GM10266 (cell line): ENCODE results near the gene SEMA5B.

Source experiments
- DNase-seq: peaks from one replicate; pipeline ENCODE4 v3.0.0; 2012; ENCODE audit errors: extremely low spot score
- TF ChIP-seq, protein P1 (sequence below): IDR thresholded peaks from 2 replicates; pipeline ENCODE4 v1.5.1; 2012; ENCODE audit warnings: mild to moderate bottlenecking, low read depth; ENCODE audit not compliant: control insufficient read depth, insufficient read depth; ENCODE audit errors: missing control alignments

Gene SEMA5B

DNA sequence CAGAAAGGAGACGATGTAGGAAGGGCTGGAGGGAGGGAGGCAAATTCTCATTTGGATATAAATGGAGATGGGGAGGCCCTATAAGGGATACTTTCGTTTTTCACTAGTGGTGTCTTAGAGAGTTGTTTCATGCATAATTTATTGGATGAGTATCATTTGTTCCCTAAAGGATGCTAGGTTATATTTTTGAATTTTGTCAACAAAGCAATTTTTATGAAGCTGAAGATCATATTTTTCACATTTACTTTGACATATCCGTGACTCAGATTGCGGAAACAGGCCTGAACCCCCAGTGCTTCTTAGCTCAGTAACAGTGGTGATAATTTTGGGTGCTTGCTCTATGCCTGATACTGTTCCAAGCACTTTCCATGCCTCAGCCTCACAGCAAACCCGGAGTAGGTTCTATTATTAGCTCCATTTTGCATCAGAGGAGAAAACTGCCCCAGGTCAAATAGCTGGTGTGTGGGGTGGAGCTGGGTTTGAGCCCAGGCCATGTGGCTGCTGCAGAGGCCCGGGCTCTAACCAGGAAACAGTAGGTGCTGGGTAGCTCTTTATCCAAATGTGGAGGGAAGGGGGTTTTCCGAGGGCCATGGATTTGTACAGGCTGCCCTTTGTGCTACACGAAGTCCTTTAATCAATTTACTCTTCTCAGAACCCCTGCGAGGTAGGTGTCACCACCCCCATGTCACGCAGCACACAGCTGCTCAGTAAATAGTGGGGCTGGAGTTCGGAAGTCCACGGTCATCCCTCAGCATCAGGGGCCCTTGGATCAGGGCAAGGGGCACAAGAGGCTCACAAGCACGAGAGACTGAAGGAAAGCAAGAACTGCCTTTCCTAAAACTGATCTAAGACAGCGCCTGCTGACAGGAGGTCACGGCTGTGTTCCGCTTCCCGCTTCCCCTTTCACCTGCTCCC, 133.6 kb downstream of the SEMA5B start:
- TF ChIP-seq, protein P1, sequence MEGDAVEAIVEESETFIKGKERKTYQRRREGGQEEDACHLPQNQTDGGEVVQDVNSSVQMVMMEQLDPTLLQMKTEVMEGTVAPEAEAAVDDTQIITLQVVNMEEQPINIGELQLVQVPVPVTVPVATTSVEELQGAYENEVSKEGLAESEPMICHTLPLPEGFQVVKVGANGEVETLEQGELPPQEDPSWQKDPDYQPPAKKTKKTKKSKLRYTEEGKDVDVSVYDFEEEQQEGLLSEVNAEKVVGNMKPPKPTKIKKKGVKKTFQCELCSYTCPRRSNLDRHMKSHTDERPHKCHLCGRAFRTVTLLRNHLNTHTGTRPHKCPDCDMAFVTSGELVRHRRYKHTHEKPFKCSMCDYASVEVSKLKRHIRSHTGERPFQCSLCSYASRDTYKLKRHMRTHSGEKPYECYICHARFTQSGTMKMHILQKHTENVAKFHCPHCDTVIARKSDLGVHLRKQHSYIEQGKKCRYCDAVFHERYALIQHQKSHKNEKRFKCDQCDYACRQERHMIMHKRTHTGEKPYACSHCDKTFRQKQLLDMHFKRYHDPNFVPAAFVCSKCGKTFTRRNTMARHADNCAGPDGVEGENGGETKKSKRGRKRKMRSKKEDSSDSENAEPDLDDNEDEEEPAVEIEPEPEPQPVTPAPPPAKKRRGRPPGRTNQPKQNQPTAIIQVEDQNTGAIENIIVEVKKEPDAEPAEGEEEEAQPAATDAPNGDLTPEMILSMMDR, result no peak
- no peak for DNase-seq

DNA sequence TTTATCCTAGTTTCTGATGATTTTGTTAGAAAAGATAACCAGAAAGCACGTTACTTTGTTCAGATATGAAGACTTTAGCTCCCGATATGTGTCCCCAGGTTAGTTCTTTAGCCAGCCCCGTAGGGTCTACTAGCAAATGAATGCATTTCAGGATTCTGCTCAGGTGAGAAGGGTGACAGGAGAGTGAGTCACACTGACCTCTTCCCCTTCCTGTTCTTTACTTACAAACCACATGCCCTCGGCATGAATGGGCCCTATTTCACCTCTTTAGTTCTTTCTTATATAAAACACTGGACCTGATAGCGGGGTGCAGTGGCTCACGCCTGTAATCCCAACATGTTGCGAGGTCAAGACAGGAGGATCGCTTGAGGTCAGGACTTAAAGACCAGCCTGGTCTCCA, 134.3 kb downstream of the SEMA5B start:
- TF ChIP-seq, protein P1, result no peak
- DNase-seq, result no peak

DNA sequence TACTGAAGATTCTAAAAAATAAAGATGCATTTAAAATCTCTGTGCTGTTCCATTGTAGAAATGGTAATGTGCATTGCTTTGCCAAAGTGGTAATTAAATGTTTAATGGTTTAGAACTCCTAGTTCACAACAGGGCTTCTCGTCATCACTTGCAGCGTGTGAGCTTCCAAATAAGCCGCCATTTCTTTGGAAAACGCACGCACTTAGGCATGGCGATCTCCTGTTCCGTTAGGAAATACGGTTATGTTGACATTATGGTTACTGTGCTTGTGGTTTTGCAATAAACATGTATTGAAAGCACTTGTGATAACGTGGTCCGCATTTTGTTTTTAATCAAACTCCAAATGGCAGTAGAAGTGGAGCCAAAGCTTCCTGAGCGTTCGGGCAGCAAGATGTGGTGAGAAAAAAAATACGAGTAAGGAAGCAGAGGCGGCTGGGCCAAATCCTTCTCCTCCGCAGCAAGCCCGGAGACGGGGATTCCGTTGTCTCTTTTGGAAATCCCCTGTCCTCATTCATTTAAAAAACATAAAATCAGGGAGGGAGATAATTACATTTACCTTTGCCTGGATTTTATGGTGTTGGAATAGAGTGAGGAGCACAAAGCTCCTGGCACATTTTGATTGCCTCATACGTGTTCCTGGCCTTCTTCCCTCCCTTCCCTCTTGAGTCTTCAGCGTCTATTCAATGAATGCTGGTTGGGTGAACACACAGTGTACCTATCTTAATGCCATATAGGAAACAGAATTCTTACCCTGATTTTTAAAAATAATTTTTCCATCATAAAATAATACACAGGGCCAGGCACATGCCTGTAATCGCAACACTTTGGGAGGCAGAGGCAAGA, 135.2 kb downstream of the SEMA5B start:
- no peak for DNase-seq
- TF ChIP-seq, protein P1, result no peak

DNA sequence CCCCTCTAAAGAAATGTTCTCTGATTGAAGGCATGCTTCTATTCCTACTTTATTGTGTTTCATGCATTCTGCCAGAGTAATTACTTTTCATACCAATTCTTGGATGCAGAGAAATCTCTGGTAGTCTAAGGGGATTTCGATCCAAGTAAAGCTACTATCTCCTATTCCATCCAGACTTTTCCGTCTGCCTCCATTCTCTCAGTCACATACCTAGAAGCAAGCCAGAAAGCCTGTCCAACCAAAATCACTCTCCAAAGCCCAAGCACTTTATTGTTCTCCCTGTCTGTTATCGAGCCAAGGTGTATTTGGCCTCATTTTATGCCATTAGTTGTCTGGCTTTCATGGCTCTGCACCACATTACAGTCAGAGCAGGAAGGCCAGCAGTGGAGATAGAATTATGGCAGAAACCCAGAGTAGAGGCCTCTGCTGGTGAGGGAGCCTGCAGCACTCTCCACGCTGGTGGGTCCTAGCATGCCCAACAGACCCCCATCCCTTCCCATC, 136.8 kb downstream of the SEMA5B start:
- no peak for DNase-seq
- TF ChIP-seq, protein P1, result no peak

DNA sequence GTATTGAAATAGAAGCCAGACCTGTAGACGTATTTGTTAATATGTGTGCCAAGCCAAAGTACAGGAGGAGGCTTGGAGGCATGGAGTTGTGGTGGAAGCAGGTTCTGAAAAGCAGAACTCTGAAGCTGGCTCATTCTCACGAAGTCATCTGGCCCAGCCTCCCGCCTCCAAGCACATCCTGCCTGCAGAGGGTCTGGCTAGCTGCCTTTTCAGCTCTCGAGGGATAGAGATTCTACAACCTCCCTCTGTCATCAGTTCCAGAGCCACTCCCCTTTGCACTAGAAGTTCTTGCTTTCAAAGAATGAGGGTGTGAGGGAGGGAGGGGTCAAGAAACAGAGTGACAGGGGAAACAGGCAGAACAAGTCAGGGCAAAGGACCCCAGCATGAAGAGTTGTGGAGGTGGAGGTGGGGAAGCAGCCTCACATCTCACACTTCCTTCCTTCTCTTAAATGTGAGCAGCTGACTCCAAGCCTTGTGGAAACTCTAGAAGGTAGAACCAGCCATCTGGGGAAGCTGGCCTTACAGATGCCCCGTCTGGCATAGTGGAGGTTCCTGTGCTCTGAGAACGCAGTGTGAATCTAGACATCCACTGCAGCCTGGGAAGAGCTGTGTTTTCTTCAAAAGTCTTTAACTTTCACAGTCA, 137.4 kb downstream of the SEMA5B start:
- DNase-seq, result no peak

DNA sequence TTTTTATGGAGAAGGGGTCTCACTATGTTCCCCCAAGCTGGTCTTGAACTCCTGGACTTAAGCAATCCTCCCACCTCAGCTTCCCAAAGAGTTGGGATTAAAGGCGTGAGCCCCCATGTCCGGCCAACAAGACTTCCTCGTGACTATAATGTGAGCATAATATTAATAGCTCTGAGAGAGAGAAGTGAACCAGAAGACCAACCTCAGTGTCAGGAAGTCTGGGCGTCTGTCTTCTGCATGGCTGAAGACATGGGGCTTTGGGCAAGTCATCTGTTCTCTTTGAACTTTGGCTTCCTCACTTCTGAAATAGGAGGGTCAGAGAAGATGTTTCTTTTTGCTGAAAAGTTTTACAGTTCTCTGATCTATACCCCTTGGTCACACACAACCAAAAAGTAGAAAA, 140.6 kb downstream of the SEMA5B start:
- TF ChIP-seq, protein P1, result no peak
- no peak for DNase-seq

More for the DNA sequence above, 137.4 kb downstream of the SEMA5B start:
- TF ChIP-seq, protein P1, result no peak

DNA sequence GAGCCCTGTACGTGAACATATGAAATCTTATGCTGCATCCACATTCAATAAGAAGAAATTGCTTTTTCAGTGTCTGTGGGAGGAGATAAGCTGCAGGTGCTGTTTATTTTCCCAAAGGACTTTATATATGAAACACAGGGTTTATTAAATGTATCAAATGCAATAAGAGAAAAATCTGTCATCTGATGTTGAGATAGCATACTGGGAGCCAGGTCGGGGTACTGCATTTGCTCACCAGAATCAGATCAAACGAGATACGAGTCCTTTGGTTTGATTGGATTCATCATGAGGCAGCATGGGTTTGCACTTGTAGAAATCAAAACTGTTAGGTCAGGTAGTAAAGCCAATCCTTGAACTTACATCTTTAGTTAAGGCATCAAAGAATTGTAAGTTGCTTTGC, 141.3 kb downstream of the SEMA5B start:
- TF ChIP-seq, protein P1, result no peak
- no peak for DNase-seq
